ENCODE results near the gene PKNOX2.

- TF ChIP-seq POLR2A (IDR thresholded peaks at IDR 0.05; ENCODE audit: low read depth, low read length) (no peak), TAF1 (IDR thresholded peaks at IDR 0.05; ENCODE audit: borderline replicate concordance, low read depth, low read length) (no peak), POLR2AphosphoS5 (IDR thresholded peaks at IDR 0.05; ENCODE audit: low read depth, low read length) (no peak)
Observed at GRCh38 chr11:125397421-125397820, 232.9 kb downstream of the PKNOX2 start.

Data from GM12892 (cell line).